ENCODE results near the gene TBC1D22A. TPM values are rescaled to one million over a fixed set of nuclear protein-coding genes. Genes with fewer than 3 reads are reported as not detected.

TBC1D22A gene
- total RNA-seq, 4 donors from 2014 or later: 18.8 to 25.2 (median 23.1) TPM

DNA sequence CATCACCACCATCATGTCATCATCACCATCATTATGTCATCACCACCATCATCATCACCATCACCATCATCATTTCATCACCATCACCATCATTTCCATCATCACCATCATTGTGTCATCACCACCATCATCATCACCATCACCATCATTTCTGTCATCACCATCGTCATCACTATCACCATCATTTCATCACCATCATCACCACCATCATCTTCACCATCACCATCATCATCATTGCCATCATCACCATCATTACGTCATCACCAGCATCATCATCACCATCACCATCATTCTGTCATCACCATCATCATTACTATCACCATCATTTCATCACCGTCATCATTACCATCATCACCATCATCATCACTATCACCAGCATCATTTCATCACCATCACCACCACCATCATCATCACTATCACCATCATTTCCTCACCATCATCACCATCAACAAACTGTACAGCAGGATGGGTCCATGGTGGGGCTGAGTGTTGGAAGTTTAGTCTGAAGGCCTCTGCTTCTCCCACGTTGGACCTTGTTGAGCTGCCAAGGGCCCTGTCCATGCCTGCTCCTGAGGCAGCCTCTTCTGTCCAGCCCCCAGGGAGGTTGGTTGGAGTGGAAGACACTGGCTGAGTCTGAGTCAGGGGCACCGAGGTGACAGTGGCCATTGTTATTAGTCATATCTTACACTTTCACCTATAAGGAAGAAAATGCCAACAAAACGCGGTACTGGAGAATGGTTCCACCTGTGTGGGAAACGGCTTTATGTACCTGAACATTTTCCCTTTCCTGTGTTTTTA is 247.1 kb downstream of the TBC1D22A start:
- Histone ChIP-seq H3K27me3 (no peaks in the 10 kb centered on the region), H3K4me3 (no peak overlapping the region), H3K27ac (no peak overlapping the region), H3K9me3 (no peaks in the 10 kb centered on the region), H3K4me1 (no peaks in the 10 kb centered on the region), H3K36me3 (no peaks in the 10 kb centered on the region)
- intact Hi-C loops (cut with DNase I; ENCODE audit: low total_unique reads): no loop called here
- in situ Hi-C loops (cut with MboI; ENCODE audit: low sequenced_read_pairs in 4 of 4): no loop called here
- ATAC-seq: no peak
- no peak for DNase-seq
- TF ChIP-seq, protein P1, sequence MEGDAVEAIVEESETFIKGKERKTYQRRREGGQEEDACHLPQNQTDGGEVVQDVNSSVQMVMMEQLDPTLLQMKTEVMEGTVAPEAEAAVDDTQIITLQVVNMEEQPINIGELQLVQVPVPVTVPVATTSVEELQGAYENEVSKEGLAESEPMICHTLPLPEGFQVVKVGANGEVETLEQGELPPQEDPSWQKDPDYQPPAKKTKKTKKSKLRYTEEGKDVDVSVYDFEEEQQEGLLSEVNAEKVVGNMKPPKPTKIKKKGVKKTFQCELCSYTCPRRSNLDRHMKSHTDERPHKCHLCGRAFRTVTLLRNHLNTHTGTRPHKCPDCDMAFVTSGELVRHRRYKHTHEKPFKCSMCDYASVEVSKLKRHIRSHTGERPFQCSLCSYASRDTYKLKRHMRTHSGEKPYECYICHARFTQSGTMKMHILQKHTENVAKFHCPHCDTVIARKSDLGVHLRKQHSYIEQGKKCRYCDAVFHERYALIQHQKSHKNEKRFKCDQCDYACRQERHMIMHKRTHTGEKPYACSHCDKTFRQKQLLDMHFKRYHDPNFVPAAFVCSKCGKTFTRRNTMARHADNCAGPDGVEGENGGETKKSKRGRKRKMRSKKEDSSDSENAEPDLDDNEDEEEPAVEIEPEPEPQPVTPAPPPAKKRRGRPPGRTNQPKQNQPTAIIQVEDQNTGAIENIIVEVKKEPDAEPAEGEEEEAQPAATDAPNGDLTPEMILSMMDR (IDR thresholded peaks at IDR 0.05 in 4 of 5, conservative IDR thresholded peaks at IDR 0.05 in 1 of 5): no peak
- TF ChIP-seq POLR2A (IDR thresholded peaks at IDR 0.05): no peak

DNA sequence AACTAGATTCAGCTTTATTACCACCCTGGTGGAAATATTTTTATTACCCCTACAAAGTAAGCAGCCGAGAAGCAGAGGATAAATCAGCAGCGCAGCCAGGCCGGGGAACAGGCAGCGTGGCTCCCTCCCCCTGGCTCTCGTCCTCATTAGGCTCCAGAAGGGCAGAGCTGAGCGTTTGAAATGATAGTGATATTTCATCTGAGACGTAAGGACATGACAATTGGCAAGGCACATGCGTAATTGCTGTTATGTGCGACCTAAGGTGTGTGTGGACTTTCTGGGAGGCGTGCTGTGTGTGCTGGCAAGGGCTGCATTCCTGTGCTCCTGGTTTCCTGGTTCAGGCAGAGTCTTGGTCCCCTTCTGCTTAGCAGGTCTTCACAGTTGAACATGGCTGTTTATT is 247.8 kb downstream of the TBC1D22A start:
- ATAC-seq: no peak
- H3K4me1 ChIP-seq: no peaks in the 10 kb centered on the region
- no peak overlapping the region for H3K27ac ChIP-seq
- in situ Hi-C loops (cut with MboI; ENCODE audit: low sequenced_read_pairs in 4 of 4) (no loop called here), intact Hi-C loops (cut with DNase I; ENCODE audit: low total_unique reads) (no loop called here)
- TF ChIP-seq, protein P1 (IDR thresholded peaks at IDR 0.05 in 4 of 5, conservative IDR thresholded peaks at IDR 0.05 in 1 of 5): no peak
- no peak for TF ChIP-seq POLR2A (IDR thresholded peaks at IDR 0.05)
- no peaks in the 10 kb centered on the region for H3K27me3 ChIP-seq
- no peaks in the 10 kb centered on the region for H3K9me3 ChIP-seq
- H3K4me3 ChIP-seq: no peak overlapping the region
- DNase-seq: no peak
- no peaks in the 10 kb centered on the region for H3K36me3 ChIP-seq

DNA sequence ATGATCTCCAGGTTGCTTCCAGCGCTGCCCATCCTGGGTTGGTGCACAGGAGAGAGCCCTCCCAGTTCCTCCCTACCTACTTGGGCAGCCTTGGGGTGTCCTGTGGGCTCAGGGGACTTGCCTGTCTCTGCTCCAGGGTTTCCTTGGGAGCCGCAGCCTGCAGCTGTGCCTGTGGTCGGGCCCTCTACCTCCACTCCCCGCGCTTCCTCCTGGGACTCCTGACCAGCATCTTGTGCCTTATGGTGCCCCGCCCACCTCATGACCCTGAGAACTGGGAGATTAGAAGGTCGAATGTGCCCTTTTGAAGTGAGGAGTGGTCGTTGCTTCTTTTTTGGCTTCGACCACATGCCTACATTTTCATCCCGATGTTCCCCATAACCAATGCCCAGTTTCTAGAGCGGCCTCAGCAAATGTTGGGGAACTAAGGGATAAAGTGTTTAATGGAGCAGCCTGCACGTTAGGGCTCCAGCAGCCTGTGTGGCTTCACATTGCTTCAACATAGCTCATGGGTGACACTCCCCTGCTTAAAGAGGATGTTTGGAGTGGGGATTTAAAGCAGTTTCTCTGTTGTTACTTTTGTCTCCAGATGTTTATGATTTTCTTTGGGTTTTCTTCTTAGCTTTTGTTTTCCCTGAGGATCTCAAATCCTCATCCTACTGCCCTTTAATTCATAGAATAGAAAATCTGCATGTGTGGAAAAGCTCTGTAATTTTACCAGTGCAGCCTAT is 248.8 kb downstream of the TBC1D22A start:
- Histone ChIP-seq H3K27ac (no peak overlapping the region), H3K9me3 (no peaks in the 10 kb centered on the region), H3K27me3 (no peaks in the 10 kb centered on the region), H3K36me3 (no peaks in the 10 kb centered on the region), H3K4me3 (no peak overlapping the region), H3K4me1 (no peaks in the 10 kb centered on the region)
- no peak for TF ChIP-seq POLR2A (IDR thresholded peaks at IDR 0.05)
- TF ChIP-seq, protein P1 (IDR thresholded peaks at IDR 0.05 in 4 of 5, conservative IDR thresholded peaks at IDR 0.05 in 1 of 5): no peak
- DNase-seq: no peak
- ATAC-seq: no peak
- intact Hi-C loops (cut with DNase I; ENCODE audit: low total_unique reads) (no loop called here), in situ Hi-C loops (cut with MboI; ENCODE audit: low sequenced_read_pairs in 4 of 4) (no loop called here)

DNA sequence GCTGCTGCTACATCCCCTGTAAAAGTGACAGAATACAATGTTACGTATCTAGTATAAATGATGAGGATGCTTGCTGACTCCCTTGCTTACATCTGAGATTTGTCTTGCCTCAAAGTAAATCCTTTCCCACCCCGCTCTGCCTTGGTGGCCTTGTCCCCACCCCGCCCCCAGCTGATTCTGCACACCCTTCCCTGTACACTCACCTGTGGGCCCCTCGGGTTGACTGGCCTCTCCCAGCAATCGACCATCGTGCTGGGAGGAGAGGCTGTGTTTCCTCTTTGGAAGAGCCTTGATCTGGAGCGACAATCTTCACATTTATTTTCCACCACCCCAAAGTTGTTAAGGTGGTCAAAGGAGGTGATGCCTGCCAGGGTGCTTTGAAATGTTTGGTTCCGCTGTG is 249.4 kb downstream of the TBC1D22A start:
- TF ChIP-seq, protein P1 (IDR thresholded peaks at IDR 0.05 in 4 of 5, conservative IDR thresholded peaks at IDR 0.05 in 1 of 5): no peak
- Histone ChIP-seq H3K27me3 (no peaks in the 10 kb centered on the region), H3K9me3 (no peaks in the 10 kb centered on the region), H3K4me3 (no peak overlapping the region), H3K4me1 (no peaks in the 10 kb centered on the region), H3K27ac (no peak overlapping the region), H3K36me3 (no peaks in the 10 kb centered on the region)
- ATAC-seq (no peak), DNase-seq (no peak)
- in situ Hi-C loops (cut with MboI; ENCODE audit: low sequenced_read_pairs in 4 of 4): no loop called here
- intact Hi-C loops (cut with DNase I; ENCODE audit: low total_unique reads): no loop called here

All from gastrocnemius medialis (tissue), 4 donors.